ENCODE measurements around the gene DCAF12.

Gene DCAF12

DNA sequence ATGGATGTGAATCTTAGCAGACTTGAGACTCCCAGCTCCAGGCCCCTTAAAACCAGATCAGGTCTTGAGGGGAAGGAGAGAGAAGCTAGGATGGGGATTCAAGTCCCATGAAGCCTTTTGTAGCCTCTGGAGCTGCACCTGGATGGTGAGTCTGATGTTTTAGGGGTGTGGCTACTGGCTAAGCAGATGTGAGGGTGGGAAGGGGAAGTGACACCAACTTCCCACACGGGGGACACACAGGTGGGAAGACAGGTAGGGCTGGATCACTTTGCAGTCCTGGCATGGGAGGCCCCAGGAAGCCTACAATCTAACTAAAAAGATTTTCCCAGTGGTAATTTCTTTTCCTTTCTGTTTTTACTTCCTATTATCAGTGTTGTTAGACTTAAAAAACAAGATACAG, 39.1 kb downstream of the DCAF12 start:
- peaks cover 0 to 21% (median 0%) of the 10 kb centered on the region in 10 experiments; a peak in 5 of 20 replicates for H3K4me1 ChIP-seq
- H3K9me3 ChIP-seq (replicated peaks in 1 of 11): no peaks in the 10 kb centered on the region
- H3K27me3 ChIP-seq: no peaks in the 10 kb centered on the region
- peaks cover 70 to 82% (median 76%) of the 10 kb centered on the region in 11 experiments for H3K36me3 ChIP-seq
- H3K4me2 ChIP-seq: peak overlapping the region in 2 of 11 experiments; percentile 16 to 44; a peak in 4 of 22 replicates
- H3K4me3 ChIP-seq: no peak overlapping the region
- TF ChIP-seq Cebpa-rat (IDR thresholded peaks at IDR 0.05): no peak
- 0 out of 22 replicates have a peak overlapping the region, but pooled peaks of 1 of the 11 experiments have one; percentile 22 for H3K27ac ChIP-seq
- peak overlapping the region in 1 of 11 experiments; percentile 48; a peak in 2 of 22 replicates for H3K9ac ChIP-seq
- H4K20me1 ChIP-seq: peaks cover 4 to 63% (median 19%) of the 10 kb centered on the region in 11 experiments; a peak in 14 of 22 replicates

DNA sequence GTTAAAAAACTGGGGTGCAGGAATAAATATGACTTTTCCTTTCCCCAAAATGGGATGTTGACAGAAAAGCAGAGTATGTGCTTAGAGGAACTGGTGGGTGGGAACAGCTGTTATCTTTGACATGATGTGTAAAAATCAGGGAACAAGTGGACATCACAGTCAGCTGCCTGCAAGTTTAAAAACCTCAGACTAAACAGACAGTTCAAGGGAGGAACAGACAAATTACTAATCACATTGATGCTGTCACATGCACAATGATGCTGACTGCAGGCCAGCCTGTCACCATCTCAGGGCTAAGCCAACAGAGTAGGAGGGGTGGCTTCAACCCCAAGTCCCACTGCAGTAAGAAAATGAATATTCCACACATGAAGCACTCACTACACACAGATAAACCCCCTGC, 39.6 kb downstream of the DCAF12 start:
- Histone ChIP-seq H3K4me2 (peak overlapping the region in 2 of 11 experiments; percentile 16 to 44; a peak in 4 of 22 replicates), H3K27me3 (no peaks in the 10 kb centered on the region), H3K4me3 (no peak overlapping the region), H3K9me3 (replicated peaks in 1 of 11) (no peaks in the 10 kb centered on the region), H3K9ac (peak overlapping the region in 1 of 11 experiments; percentile 48; a peak in 1 of 22 replicates), H3K27ac (0 out of 22 replicates have a peak overlapping the region, but pooled peaks of 1 of the 11 experiments have one; percentile 22), H3K4me1 (peaks cover 0 to 21% (median 0%) of the 10 kb centered on the region in 10 experiments; a peak in 5 of 20 replicates), H3K36me3 (peaks cover 65 to 77% (median 71%) of the 10 kb centered on the region in 11 experiments), H4K20me1 (peaks cover 4 to 58% (median 15%) of the 10 kb centered on the region in 11 experiments; a peak in 14 of 22 replicates)
- no peak for TF ChIP-seq Cebpa-rat (IDR thresholded peaks at IDR 0.05)

DNA sequence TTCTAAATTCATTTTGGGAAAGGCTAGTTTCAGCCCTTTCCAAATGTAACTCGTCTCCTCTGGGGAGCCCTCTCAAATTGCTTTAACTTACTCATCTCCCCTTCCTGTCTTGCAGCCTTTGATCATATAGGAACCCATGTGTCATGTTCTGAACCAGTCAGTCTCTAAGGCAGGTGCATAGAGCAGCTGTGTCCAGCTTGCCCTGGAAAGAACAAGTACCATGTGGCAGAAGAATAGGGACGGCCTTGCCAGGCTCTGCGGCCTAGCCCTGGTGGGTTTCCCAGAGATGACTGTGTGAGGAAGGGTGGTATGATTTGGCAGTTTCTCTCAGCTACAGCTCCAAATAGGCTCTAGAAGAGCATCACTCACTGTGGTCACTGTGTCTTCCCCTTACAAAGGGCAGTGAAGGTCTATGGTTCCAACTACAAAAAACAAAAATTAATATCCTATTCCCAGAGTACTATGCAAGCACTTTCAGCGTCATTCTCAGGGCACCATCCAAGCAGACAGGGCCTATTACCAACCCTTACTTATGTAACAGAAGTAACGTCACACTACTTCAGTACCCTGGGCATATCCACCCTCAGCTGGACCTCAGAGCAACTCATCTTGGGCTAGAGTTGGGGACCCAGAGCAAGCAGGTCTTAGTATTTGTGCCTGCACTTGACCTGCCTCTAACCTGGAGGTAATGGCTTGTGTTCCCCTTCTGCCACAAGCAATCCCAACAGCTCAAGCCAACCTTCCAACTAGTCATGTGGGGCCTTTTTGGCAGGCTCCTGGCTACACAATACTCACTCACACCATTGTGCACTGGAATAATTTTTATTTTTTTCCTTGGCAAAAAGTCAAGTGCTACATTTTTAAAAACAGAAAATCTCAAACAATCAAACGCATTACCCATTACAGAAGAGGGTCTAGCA, 40.7 kb downstream of the DCAF12 start:
- Histone ChIP-seq H3K9ac (no peak overlapping the region), H3K9me3 (replicated peaks in 1 of 11) (no peaks in the 10 kb centered on the region), H3K4me1 (peaks cover 0 to 21% (median 0%) of the 10 kb centered on the region in 10 experiments; a peak in 5 of 20 replicates), H3K27me3 (no peaks in the 10 kb centered on the region), H3K4me2 (no peak overlapping the region), H3K36me3 (peaks cover 55 to 67% (median 61%) of the 10 kb centered on the region in 11 experiments), H4K20me1 (peaks cover 4 to 47% (median 8%) of the 10 kb centered on the region in 11 experiments; a peak in 14 of 22 replicates), H3K27ac (no peak overlapping the region), H3K4me3 (no peak overlapping the region)
- TF ChIP-seq Cebpa-rat (IDR thresholded peaks at IDR 0.05): no peak

DNA sequence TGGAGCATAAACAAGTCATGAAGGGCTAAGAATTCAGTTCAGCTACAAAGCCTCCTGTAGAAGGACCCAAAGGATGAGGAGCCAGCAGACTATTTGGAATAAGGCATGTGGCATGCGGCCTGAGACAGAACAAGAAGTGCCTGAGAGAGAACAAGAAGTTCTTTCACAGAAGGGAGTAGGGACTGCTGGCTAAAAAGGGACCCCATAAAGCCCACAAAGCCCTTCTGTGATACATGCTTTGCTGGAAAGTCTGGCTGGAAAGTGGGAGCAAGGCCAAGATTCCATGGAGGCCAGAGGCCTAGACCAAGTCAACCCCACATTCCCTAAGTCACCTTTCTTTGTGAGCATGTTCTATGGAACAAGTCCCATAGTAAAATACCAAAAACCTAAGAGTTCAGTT, 41.9 kb downstream of the DCAF12 start:
- peaks cover 42 to 54% (median 48%) of the 10 kb centered on the region in 11 experiments for H3K36me3 ChIP-seq
- H4K20me1 ChIP-seq: peaks cover 0 to 35% (median 8%) of the 10 kb centered on the region in 11 experiments; a peak in 13 of 22 replicates
- H3K4me1 ChIP-seq: peaks cover 0 to 21% (median 0%) of the 10 kb centered on the region in 10 experiments; a peak in 5 of 20 replicates
- no peak overlapping the region for H3K27ac ChIP-seq
- H3K9ac ChIP-seq: no peak overlapping the region
- no peak overlapping the region for H3K4me2 ChIP-seq
- H3K4me3 ChIP-seq: no peak overlapping the region
- H3K27me3 ChIP-seq: no peaks in the 10 kb centered on the region
- no peaks in the 10 kb centered on the region for H3K9me3 ChIP-seq (replicated peaks in 1 of 11)
- TF ChIP-seq Cebpa-rat (IDR thresholded peaks at IDR 0.05): no peak

DNA sequence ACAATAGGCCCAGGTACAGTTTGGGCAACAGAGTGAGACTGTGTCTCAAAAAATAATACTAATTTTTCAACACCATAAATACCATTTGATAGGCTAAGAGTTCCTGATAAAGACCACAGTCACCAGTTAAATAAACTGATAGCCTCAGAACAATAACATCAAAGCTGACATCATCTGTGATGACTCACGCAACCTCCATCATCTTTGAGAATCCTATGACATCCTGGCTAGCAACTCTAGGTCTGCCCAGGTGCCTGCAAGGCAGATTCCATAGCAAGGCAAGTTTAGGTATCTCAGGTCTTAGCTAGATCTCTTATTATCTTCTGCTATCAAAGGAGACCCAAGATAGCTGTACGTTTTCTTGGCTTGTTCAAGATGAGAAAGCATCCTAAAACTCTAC, 47.3 kb downstream of the DCAF12 start:
- Histone ChIP-seq H3K4me3 (no peak overlapping the region), H3K27ac (no peak overlapping the region), H3K9ac (no peak overlapping the region), H3K4me1 (no peaks in the 10 kb centered on the region), H3K36me3 (0 out of 22 replicates have a peak, but pooled peaks cover 0 to under 1% (median 0%) of the 10 kb centered on the region in 11 experiments), H3K9me3 (replicated peaks in 1 of 11) (no peaks in the 10 kb centered on the region), H4K20me1 (no peaks in the 10 kb centered on the region), H3K4me2 (no peak overlapping the region), H3K27me3 (no peaks in the 10 kb centered on the region)
- no peak for TF ChIP-seq Cebpa-rat (IDR thresholded peaks at IDR 0.05)

DNA sequence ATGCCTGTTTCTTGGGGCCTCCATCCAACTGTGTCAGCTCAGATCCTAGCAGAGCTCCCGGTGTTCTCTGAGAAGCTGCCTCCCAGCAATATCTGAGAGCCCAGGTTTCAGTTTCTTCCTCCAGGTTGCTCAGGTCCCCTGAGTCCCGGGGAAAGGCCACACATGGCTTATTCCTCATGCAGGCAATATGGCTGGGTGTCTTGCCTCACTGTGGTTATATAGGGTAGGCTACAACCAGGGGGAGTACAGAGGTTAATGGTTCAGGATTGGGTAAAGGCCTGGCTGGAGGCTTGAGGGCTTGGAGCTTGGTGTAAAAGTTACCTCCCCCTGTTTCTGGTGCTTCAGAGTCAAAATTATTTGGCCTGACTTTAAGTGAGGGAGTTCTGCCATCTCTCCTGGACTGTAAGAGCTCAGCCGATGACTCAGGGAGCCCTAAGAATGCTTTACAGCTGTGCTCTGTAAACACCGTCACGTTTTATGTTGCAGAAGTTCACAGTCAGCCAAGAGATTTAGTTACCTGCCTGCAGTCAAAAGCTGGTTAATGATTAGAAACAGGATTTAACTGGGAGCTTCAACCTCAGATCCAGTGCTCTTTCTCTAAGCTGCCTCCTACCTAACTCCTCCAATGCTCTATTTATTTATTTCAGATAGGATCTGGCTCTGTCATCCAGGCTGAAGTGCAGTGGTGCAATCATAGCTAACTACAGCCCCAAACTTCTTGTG, 53.5 kb downstream of the DCAF12 start:
- H3K4me1 ChIP-seq: peaks cover 0 to 16% (median 0%) of the 10 kb centered on the region in 10 experiments; a peak in 2 of 20 replicates
- H3K4me3 ChIP-seq: no peak overlapping the region
- no peaks in the 10 kb centered on the region for H3K36me3 ChIP-seq
- no peaks in the 10 kb centered on the region for H3K27me3 ChIP-seq
- H3K4me2 ChIP-seq: 0 out of 22 replicates have a peak overlapping the region, but pooled peaks of 2 of the 11 experiments have one; percentile 4 to 22
- H3K9me3 ChIP-seq (replicated peaks in 1 of 11): no peaks in the 10 kb centered on the region
- no peaks in the 10 kb centered on the region for H4K20me1 ChIP-seq
- no peak for TF ChIP-seq Cebpa-rat (IDR thresholded peaks at IDR 0.05)
- H3K27ac ChIP-seq: peak overlapping the region in 1 of 11 experiments; percentile 36; a peak in 1 of 22 replicates
- H3K9ac ChIP-seq: no peak overlapping the region

DNA sequence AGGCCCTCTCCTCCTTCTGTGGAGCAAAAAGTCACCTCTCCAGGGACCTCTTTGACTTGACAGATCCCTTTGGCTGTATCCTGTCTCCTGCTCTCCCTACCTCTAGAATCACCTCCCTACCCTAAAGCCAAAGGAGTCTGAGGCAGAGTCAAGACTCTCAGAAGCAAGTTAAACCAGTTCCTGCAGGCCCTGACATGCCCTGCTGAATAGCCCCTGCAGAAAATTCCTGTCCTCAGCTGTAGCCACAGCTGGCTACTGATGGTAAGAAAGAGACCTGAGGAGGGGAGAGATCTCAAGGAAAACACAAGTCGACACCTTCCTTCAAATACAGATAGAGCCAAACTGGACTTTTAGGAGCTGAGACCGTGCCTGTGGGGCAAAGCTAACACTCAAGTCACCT, 54.1 kb downstream of the DCAF12 start:
- Histone ChIP-seq H3K36me3 (no peaks in the 10 kb centered on the region), H3K4me3 (no peak overlapping the region), H3K27me3 (no peaks in the 10 kb centered on the region), H3K9me3 (replicated peaks in 1 of 11) (no peaks in the 10 kb centered on the region), H3K4me1 (peaks cover 0 to 16% (median 0%) of the 10 kb centered on the region in 10 experiments; a peak in 2 of 20 replicates), H3K27ac (peak overlapping the region in 1 of 11 experiments; percentile 36; a peak in 1 of 22 replicates), H3K4me2 (0 out of 22 replicates have a peak overlapping the region, but pooled peaks of 1 of the 11 experiments have one; percentile 22), H4K20me1 (no peaks in the 10 kb centered on the region), H3K9ac (peak overlapping the region in 1 of 11 experiments; percentile 2; a peak in 1 of 22 replicates)
- no peak for TF ChIP-seq Cebpa-rat (IDR thresholded peaks at IDR 0.05)

DNA sequence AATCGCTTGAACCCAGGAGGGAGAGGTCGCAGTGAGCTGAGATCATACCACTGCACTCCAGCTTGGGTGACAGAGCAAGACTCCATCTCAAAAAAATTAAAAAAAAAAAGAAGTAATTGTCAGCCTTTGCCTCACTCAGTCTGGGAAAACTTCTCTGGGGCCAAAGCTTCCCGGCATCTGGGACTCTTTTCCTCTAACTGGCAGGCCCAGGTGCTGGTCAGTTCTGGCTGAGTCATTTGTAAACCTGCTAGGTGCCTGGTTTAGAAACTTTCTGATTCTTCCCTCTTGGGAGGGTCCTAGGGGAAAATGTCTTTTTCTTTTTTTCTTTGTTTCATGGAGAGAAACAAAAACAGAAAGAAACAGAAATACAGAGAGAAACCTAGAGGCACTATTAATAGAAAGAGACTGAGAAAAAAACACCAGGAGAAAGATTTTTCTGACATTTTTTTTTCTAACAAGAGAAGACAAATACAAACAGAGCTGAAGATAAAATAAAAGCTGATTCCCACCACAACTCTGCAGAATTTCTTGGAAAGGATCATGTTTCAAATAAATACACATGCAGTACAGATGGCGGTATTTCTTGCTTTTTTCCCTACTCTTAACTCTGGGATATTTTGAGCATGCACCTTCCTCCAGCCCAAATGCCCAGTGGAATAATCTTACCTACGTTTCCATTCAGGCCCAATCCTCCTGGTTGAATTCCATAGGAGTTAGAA, 55.7 kb downstream of the DCAF12 start:
- H4K20me1 ChIP-seq: no peaks in the 10 kb centered on the region
- no peak for TF ChIP-seq Cebpa-rat (IDR thresholded peaks at IDR 0.05)
- no peak overlapping the region for H3K4me2 ChIP-seq
- no peak overlapping the region for H3K27ac ChIP-seq
- H3K4me1 ChIP-seq: peaks cover 0 to 16% (median 0%) of the 10 kb centered on the region in 10 experiments; a peak in 2 of 20 replicates
- no peak overlapping the region for H3K9ac ChIP-seq
- H3K4me3 ChIP-seq: no peak overlapping the region
- H3K36me3 ChIP-seq: no peaks in the 10 kb centered on the region
- H3K27me3 ChIP-seq: no peaks in the 10 kb centered on the region
- no peaks in the 10 kb centered on the region for H3K9me3 ChIP-seq (replicated peaks in 1 of 11)

All from BLaER1 treated with 17β-estradiol and CSF1 and Interleukin-3, amounts not matched to agents 10 nM and 100 nM (cell line).